Neural crest cell (in vitro differentiated cells): ENCODE results near the gene FAM83C. TPM values are rescaled to one million over a fixed set of nuclear protein-coding genes. Genes with fewer than 3 reads are reported as not detected.
A peak's percentile ranks its signal among the peaks of the same experiment; 100 is the strongest.

ENCODE experiments used
- DNase-seq: peaks from one replicate; pipeline ENCODE4 v3.0.0; 2021; ENCODE audit warnings: low read depth, mixed read lengths, low spot score
- H3K27ac Mint-ChIP-seq: one replicate; pipeline ENCODE4 v1.8.0; 2021; ENCODE audit warnings: mild to moderate bottlenecking, mixed read lengths; ENCODE audit not compliant: unreplicated experiment
- H3K27me3 Mint-ChIP-seq: 2 replicates; pipeline ENCODE4 v1.8.0; 2021; ENCODE audit warnings: low read depth, mild to moderate bottlenecking, mixed read lengths
- H3K36me3 Mint-ChIP-seq: 2 replicates; pipeline ENCODE4 v1.8.0; 2021; ENCODE audit warnings: low read depth, mild to moderate bottlenecking, mixed read lengths
- H3K4me1 Mint-ChIP-seq: 2 replicates; pipeline ENCODE4 v1.8.0; 2021; ENCODE audit warnings: mixed read lengths
- H3K4me3 Mint-ChIP-seq: one replicate; pipeline ENCODE4 v1.8.0; 2021; ENCODE audit warnings: mild to moderate bottlenecking, mixed read lengths
- H3K9me3 Mint-ChIP-seq: 2 replicates; pipeline ENCODE4 v1.8.0; 2021; ENCODE audit warnings: mixed read lengths
- total RNA-seq: library from RNA; stranded (reverse); gene quantifications from 2 replicates; pipeline ENCODE4 v1.2.1, GENCODE V29; 2021
- TF ChIP-seq, protein P1 (sequence below): fragments of 200-600 bp; sonication (generic); conservative IDR thresholded peaks from 2 replicates; pipeline ENCODE4 v1.5.0; 2021; ENCODE audit warnings: antibody characterized with exemption, mild to moderate bottlenecking

The FAM83C gene
- total RNA-seq, 1 donor from 2014 or later: not detected

DNA sequence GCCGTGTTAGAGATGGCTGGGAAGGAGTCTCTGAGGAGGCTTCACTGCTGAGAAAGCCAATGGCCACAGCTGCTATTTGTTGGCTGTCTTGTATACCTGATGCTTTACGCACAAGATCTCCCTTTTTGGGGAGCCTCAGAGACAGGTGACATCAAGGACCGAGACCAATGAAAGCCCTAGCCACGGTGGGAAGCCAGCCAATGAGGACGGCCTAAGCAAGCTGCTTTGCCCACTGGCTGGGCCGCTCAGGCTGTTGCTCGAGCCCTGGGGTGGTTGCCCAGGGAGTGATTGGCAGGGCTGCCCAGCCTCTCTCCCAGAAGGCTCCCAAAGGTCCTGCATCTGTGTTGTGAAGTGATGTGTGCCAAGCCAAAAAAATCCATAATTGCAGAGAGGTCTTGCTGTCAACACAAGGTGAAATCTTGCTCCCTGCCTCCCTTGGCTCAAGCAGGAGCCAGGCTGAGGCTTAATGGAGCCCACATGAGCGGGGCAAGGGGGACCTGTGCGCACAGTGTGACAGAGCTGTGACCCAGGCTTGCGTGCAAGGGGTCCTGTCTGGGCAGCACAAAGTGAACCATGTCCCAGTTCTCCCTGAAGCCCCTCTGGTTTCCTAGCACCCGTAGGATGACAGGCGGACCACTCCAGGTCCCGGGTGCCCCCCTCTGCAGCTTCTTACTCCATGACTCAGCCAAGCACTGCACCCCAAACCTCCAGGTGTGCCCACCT lies 18.6 kb downstream of the FAM83C start:
- TF ChIP-seq, protein P1, sequence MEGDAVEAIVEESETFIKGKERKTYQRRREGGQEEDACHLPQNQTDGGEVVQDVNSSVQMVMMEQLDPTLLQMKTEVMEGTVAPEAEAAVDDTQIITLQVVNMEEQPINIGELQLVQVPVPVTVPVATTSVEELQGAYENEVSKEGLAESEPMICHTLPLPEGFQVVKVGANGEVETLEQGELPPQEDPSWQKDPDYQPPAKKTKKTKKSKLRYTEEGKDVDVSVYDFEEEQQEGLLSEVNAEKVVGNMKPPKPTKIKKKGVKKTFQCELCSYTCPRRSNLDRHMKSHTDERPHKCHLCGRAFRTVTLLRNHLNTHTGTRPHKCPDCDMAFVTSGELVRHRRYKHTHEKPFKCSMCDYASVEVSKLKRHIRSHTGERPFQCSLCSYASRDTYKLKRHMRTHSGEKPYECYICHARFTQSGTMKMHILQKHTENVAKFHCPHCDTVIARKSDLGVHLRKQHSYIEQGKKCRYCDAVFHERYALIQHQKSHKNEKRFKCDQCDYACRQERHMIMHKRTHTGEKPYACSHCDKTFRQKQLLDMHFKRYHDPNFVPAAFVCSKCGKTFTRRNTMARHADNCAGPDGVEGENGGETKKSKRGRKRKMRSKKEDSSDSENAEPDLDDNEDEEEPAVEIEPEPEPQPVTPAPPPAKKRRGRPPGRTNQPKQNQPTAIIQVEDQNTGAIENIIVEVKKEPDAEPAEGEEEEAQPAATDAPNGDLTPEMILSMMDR: no peak
- no peak for DNase-seq
- Mint-ChIP-seq H3K4me1 (peaks cover 15% of the 10 kb centered on the region), H3K4me3 (peak overlapping the region; percentile 12), H3K36me3 (peaks cover 2% of the 10 kb centered on the region), H3K9me3 (no peaks in the 10 kb centered on the region), H3K27ac (no peak overlapping the region), H3K27me3 (no peaks in the 10 kb centered on the region)

- no peak overlapping the region for H3K27ac Mint-ChIP-seq
- no peak for DNase-seq
- peaks cover 5% of the 10 kb centered on the region for H3K4me1 Mint-ChIP-seq
- no peak overlapping the region for H3K4me3 Mint-ChIP-seq
- no peaks in the 10 kb centered on the region for H3K27me3 Mint-ChIP-seq
- TF ChIP-seq, protein P1: no peak
- peaks cover 2% of the 10 kb centered on the region for H3K36me3 Mint-ChIP-seq
- H3K9me3 Mint-ChIP-seq: no peaks in the 10 kb centered on the region
Observed at GRCh38 chr20:35271904-35272303, 20.3 kb downstream of the FAM83C start.

GRCh38 chr20:35271073-35271882 lies 20.9 kb downstream of the FAM83C start:
- TF ChIP-seq, protein P1: no peak
- Mint-ChIP-seq H3K4me1 (peaks cover 5% of the 10 kb centered on the region), H3K27me3 (no peaks in the 10 kb centered on the region), H3K27ac (no peak overlapping the region), H3K4me3 (no peak overlapping the region), H3K36me3 (peaks cover 5% of the 10 kb centered on the region), H3K9me3 (no peaks in the 10 kb centered on the region)
- no peak for DNase-seq

- H3K9me3 Mint-ChIP-seq: no peaks in the 10 kb centered on the region
Observed at GRCh38 chr20:35270021-35270902, 22.0 kb downstream of the FAM83C start.

More at GRCh38 chr20:35270021-35270902, 22.0 kb downstream of the FAM83C start:
- H3K4me3 Mint-ChIP-seq: no peak overlapping the region
- TF ChIP-seq, protein P1: no peak
- no peak for DNase-seq
- H3K27ac Mint-ChIP-seq: no peak overlapping the region
- H3K27me3 Mint-ChIP-seq: no peaks in the 10 kb centered on the region
- peaks cover 5% of the 10 kb centered on the region for H3K4me1 Mint-ChIP-seq
- peaks cover 5% of the 10 kb centered on the region for H3K36me3 Mint-ChIP-seq
